ENCODE measurements around the gene GPR146.
"Not testable (repeated sequence)": the region's sequence is repeated elsewhere in the genome, so short reads cannot be mapped to it uniquely, and the experiment has no call there.

The GPR146 gene, protein sequence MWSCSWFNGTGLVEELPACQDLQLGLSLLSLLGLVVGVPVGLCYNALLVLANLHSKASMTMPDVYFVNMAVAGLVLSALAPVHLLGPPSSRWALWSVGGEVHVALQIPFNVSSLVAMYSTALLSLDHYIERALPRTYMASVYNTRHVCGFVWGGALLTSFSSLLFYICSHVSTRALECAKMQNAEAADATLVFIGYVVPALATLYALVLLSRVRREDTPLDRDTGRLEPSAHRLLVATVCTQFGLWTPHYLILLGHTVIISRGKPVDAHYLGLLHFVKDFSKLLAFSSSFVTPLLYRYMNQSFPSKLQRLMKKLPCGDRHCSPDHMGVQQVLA

DNA sequence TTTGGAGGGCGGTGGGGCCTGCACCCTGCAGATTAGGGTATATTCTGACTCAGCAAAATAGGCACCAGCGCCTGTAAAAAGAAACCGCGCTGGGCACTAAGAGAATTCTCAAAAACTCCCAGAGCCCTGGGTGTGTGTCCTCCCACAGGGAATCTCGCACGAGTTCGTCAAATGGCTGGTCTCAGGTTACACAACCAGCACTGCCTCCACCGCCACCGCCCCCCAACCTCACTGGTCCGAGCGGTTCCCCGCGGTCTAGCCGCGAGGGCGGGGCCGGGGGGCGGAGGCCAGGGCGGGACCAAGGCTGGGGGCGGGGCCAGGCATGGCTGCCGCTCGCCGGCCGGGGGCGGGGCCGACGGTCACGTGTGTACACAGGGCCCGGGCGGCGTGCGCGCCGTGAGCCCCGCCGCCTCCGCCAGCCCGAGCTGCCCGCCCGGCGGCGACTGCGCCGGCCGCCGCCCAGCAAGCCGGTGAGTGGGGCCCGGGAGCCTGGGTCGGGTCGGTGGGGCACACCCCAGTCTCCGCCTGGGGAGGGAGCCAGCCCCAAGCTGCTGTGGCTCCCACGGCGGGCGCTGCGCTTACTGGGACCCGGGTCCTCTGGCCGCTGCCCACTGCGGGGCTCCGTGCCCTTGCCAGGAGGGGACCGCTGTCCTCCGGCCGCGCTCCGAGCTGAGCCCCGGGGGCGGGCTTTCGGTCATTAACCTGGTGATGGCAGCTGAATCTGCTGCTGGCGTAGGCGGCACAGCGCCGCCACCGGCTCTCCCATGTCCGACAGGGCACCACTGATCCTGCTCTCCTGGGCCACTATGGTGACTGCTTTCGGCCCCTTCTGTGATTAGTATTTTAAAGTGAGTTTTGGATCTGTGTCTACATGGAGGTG is at the start of gene GPR146:
GPR146 (plus strand) TSS at position 358 of the 880 bp plus-strand sequence. CDS start 12,970 bp downstream, outside the sequence.
- DNase-seq (ENCODE audit: low read depth) = peak; percentile 93

DNA sequence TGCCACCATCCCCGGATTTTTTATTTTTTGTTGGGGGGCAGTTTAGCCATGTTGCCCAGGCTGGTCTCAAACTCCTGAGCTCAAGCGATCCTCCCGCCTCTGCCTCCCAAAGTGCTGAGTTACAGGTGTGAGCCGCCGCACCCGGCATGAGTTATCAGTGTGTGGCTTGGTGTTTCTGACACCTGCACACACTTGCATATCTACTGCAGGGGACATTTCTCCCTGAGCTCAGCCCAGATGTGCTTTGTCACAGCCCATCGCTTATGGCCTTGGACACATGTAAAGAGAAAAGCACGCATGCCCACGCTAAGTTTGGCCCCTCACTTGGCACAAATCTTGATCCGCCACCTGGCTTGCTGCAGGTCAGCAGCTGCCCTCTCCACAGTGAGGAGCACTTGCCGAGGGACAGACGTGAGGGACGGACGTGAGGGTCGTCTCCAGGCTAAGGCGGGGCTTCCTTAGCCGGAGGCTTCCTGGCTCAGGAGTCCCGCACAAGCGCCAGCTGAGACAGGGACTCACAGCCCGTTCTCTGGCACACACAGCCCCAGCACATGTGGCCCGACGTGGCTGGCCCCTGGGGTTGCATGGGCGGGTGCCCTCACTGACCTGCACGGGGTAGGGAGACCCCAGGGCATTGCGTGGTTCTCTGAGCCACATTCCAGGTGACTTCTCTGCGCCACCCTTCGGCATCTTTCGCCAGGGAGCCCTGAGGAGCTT is 49.6 kb upstream of the GPR146 start:
- no peak for DNase-seq (ENCODE audit: low read depth)

DNA sequence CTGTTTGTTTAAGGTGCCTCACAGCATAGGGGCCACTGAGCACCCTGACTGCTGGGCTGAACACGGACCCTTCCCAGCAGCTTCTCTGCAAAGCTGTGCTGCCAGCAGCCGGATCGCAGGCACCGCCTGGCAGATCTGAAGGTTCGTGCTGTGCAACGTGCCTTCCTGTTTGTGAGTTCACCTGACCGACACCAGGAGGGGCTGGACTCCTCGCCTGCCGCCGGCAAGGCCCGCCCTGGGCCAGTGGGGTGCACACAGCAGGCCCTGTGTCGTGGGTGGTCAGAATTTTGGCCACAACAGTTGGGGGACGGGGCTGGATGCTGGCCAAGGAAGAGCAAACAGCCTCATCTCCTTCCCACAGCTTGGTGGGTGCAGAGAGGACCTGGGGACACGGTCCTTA is 48.8 kb upstream of the GPR146 start:
- no peak for DNase-seq (ENCODE audit: low read depth)

DNA sequence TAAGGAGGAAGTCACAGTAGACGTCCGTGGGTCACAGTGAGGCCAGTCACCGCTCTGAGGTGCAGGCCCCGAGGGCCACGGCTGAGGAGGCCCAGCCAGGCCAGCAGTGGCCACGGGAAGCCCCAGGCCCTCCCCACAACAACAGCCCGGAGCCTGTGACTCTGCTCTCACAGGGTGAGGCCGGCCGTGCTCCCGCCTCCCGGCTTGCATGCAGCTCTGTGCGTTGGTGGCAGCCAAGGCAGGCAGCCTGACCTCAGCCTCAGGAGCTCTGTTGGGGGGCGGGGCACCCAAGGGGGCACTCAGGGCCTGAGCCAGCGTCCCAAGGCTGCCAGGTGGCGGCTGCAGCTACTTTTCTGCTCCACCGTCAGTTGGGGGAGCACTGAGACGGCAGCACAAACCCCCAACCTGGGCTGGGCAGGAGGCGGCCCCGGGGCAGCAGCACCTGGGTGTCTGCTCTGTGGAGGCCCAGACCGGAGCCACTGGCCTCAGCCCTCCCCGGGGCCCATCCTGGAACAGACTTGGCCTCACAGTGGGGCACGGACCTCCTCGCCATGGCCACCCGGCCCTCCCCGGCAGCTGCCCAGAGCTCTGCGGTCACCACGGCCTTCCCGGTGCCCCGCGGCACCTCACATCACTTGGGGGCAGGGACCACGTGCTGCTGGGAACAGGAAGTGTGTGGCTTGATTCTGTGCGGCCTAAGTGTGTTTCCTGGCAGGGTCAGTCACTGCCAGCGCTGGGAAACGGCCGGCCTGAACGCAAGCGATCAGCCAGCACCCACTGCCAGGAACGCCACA is 48.1 kb upstream of the GPR146 start:
- no peak for DNase-seq (ENCODE audit: low read depth)

DNA sequence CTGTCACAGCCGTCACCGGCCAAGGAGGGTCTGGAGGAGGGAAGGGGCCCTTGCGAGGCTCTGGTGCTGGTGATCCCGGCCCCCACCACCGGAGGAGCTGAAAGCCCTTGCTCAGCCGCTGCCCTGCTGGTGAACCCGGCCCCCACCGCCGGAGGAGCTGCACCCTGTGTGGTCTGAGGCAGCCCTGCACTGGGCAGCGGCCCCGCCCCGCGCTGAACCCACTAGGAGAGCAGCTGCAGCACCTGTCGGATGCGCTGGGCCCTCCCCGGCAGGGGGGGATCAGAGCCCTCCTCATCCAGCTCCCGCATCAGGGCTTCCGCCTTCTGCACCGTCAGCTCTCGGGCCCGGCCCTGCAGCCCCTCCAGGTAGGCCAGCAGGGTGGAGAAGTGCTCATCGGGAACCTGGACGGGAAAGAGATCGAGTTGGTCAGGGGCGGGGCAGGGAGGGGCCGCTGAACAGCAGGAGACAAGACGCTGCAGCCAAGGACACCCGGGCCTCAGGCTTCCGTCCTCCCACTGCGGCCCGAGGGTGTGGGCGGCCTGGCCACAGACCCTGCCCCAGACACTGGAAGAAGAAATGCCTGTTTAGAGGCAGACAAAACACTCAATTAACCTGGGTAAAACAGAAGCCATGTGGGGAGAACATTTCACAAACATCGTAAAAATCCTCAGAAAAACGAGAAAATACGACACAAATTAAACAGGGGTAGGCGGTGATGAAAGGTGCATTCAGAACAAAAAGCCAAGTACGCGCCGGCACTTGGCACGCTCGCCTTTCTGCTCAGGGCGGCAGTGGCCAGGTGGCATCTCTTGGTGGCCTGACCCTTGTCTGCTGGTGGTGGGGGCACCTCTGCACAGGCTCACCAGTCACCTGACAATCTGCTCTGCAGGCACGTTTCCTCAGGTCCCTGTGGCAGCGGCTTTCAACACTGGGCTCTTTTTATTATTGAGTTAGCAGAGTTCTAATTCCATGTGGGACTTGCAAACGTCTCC is 46.6 kb upstream of the GPR146 start:
- DNase-seq (ENCODE audit: low read depth) = no peak

DNA sequence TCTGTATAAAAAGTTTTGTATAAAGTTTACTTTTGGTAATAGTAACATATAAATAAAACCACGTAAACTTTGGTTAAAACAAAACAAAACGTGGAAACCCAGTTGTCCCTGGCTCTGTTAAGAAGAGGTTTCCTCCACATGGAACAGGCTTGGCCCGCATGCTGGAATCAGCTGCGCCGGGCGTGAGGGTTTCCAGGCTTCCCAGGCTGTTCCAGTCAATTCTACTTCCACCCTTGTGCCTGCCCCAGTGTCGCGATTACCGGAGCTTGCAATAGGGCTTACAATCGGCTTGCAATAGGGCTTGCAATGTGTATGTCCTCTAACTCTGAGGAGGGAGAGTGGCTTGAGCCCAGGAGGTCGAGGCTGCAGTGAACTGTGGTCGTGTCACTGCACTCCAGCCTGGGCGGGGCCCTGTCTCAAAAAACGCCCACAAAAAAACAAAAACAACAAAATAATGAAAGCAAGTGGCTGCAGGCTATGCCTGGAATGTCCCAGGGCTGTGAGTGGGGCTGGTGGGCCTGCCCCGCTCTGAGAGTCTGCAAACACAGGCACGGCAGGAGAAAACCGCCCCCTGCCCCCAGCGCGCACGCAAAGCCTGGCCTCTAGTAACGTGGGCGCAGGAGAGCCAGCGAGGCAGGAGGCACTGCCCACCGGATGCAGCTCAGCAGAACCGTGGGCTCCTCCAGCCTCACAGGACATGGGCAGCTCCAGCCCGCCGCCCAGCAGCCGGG is 45.0 kb upstream of the GPR146 start:
- no peak for DNase-seq (ENCODE audit: low read depth)

DNA sequence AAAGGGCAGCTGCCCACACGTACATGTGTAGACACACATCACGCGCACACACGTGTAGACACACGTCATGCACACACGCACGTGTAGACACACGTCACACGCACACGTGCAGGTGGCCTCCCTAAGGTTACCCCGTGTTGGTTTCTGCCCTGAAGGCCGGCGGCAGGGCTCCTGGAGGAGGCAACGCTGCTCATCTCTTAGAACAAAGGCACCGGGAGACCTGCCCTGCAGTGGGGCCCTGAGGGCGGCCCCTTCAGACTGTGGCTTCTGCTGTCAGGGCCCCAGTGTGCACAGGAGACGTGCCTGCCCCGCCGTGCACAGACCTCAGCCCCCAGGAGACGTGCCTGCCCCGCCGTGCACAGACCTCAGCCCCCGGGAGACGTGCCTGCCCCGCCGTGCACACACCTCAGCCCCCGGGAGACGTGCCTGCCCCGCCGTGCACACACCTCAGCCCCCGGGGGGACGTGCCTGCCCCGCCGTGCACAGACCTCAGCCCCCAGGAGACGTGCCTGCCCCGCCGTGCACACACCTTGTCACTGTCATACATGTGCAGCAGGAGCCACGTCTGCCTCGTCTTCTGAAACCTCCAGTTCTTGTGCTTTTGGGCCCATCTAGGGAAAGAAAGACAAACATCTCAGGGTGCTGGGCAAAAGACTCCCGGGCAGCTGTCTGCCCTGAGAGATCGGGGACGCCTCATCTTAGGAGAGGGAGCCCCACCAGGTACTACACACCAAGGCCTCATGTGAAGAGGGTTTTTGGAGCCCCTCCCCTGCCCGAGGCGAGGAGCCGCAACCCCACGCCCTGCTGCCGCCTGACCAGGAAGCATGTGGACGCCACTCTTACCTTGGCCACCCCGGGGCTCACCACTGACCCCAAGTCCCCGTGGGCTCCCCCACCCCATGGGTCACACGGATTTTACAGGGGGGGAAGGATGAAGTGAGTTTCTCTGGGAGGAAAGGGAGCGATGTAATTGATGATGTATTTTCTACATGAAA is 44.1 kb upstream of the GPR146 start:
- DNase-seq (ENCODE audit: low read depth) = no peak

DNA sequence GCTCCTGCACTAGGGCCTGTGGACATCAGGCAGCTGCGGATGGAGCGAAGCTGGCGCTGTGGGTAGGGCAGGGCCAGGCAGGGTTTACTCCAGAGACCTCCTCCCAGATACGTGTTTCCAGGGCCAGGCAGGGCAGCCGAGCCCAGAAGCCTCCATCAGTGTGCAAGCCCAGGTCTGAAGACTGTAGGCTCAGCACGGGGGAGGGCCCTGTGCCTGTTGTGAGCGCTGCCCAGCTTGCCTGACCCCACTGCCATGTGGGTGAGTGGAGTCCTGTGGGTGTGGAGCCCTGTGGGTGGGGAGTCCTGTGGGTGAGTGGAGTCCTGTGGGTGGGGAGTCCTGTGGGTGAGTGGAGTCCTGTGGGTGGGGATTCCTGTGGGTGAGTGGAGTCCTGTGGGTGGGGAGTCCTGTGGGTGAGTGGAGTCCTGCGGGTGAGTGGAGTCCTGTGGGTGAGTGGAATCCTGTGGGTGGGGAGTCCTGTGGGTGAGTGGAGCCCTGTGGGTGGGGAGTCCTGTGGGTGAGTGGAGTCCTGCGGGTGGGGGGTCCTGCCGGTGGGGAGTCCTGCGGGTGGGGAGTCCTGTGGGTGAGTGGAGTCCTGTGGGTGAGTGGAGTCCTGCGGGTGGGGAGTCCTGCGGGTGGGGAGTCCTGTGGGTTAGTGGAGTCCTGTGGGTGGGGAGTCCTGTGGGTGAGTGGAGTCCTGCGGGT is 43.1 kb upstream of the GPR146 start:
- not testable (repeated sequence) for DNase-seq (ENCODE audit: low read depth)

DNA sequence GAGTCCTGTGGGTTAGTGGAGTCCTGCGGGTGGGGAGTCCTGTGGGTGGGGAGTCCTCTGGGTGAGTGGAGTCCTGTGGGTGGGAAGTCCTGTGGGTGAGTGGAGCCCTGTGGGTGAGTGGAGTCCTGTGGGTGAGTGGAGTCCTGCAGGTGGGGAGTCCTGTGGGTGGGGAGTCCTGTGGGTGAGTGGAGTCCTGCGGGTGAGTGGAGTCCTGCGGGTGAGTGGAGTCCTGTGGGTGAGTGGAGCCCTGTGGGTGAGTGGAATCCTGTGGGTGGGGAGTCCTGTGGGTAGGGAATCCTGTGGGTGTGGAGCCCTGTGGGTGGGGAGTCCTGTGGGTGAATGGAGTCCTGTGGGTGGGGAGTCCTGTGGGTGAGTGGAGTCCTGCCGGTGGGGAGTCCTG is 42.3 kb upstream of the GPR146 start:
- DNase-seq (ENCODE audit: low read depth) = not testable (repeated sequence)

DNA sequence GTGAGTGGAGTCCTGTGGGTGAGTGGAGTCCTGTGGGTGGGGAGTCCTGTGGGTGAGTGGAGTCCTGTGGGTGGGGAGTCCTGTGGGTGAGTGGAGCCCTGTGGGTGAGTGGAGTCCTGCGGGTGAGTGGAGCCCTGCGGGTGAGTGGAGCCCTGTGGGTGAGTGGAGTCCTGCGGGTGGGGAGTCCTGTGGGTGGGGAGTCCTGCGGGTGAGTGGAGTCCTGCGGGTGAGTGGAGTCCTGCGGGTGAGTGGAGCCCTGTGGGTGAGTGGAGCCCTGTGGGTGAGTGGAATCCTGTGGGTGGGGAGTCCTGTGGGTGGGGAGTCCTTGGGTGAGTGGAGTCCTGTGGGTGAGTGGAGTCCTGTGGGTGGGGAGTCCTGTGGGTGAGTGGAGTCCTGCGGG is 41.9 kb upstream of the GPR146 start:
- DNase-seq (ENCODE audit: low read depth) = not testable (repeated sequence)

DNA sequence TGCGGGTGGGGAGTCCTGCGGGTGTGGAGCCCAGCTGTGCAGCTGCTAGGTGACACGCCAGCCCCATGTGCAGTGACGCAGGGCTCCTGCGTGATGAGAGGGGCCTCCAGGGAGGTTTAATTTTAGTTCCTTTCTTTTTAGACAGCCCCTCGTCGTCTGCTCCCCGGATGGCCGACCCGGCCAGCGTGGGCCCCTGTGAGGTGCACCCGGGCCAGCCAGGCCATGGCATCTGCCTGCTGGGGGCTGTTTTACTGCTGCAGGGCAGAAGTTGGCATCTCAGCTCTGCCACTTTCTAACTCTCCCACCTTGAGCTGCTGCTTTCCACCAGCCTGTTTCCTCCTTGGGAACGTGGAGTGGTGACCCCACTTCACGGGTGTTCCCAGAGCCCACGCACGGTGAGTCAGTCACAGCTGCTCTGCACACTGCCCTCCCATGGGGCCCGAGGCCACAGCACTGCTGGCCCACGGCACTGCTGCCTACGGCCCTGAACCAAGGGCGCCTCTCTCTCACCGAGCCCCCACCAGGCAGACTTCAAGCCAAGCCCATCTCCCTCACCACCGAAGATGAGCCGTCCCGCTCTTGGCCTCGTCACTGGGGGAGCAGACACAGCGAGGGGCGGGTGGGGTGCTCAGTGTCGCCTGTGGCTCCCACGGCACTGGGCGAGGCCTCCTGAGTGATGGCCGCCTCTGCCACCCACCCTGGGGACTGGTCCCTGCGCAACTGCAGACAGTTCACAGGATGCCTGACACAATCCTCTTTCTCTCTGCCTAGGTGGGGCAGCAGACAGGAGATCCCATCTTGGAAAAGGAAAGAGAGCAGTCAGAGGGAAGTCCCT is 40.1 kb upstream of the GPR146 start:
- no peak for DNase-seq (ENCODE audit: low read depth)

DNA sequence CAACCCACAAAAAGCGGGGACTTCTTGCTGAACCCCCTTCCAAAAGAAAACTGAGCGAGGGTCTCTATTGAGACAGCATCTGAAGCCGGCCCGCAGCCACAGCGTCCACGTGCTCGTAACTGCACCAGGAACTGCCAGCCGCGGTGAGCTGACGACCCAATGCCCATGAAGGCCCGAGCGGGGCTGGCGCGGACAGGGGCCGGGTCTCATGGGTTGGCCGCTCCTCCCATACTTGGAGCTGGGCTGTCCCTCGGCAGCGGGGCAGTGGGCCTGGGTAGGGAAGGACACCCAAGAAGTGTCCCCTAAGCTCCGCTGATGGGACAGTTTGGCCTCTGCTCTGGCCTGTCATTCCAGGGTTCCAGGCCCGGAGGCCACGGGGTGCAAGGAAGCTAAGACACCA is 39.0 kb upstream of the GPR146 start:
- DNase-seq (ENCODE audit: low read depth) = no peak

DNA sequence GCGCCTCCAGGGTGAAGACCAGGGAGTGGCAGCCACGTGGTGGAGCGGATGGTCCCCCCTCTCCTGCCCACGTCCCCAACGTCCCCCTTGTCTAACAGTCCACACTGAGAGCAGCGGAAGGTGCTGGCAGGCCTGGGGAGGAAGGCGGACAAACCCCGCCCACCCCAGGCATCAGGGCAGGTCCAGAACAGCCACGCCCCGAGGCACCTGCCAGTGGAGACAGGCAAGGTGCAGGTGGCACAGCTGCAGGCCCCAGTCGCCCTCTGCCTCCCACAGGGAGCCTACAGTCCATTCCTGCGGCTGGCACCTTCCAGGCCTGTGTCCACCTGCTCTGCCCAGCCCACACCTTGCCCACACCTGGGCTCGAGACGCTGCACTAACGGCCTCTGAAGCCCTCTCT is 36.4 kb upstream of the GPR146 start:
- no peak for DNase-seq (ENCODE audit: low read depth)

DNA sequence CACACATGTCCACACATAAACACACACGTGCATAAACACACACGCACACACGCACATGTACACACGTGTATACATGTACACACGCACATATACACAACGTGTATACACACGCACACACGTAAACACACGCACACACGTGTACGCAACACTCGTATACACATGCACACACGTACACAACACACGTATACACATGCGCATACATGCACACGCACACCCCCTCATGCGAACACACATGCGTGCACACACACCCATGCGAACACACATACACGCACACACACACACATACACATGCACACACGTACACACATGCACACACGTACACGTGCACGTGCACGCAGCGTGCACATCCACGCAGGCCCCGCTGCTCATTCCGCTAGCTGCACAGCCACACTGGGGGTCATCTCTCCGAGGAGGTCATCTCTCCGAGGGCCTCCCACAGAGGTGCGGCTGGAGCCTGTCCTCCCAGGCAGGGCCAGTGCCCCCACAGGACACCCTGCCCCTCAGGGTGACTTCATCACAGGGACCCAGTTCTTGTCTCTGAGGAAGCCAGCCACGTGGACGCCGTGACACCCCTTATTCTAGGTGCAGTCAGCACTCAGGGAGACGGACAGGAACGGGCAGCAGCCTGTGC is 35.5 kb upstream of the GPR146 start:
- DNase-seq (ENCODE audit: low read depth) = no peak

DNA sequence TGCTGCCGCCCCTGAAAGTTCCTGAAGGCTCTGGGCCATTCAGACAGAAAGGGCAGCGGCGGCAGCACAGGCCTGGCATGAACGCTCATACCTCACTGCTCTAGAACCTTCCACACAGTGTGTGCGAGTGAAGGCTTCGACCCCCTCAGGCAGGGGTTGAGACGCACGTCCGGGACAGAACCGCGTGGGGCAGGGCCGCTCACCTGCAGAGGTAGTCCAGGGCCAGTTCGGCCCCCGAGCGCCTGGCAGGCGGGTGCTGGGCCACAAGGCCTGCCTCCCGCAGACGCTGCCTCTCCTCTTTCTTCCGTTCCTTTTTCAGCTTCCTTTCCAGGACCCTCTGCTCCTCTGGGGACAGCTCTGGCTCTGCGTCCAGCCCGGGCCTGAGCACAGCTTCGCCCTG is 34.6 kb upstream of the GPR146 start:
- DNase-seq (ENCODE audit: low read depth) = no peak

DNA sequence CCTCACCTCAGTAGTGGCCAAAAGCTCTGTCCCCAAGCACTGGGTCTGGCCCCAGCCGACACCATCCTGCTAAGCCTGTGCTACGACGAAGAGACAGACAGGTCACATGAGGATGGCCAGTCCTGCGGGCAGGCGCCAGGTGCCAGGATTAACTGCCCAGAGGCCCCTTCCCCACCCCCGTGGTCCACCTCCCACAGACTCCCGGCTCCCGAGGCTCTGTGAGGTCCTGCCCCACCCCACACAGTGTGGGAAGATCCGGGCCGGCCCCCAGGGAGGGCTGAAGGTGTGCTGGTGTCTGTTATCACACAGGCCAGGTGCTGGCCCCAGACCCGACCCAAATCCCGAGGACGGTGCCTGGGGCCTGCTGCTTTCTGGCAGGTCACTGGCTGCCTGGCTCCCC is 34.1 kb upstream of the GPR146 start:
- no peak for DNase-seq (ENCODE audit: low read depth)
